ENCODE data around the gene SGPP2.

DNA sequence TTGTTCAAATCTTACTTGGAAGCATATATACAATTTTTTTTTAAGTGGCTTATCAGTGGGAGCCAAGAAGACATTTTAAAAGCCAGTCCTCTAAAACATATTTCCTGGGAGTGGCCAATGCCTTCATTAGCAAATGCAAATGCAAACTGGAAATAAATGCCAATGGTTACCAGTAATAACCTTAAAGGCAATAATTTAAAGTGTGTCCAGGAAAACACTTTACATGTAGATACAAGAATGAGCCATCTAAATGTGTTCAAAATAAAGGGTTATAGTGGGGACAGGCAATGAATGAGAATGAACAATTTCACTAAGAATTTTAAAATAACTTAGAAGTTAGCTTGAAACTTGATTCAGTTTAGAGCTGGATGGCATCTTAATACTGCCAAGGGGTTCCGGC lies 167.3 kb downstream of the SGPP2 start:
- TF ChIP-seq CTCF (IDR thresholded peaks at IDR 0.05) (no peak), POLR2A (IDR thresholded peaks at IDR 0.05) (no peak)

All from adrenal gland (tissue), 5 donors.